HCT116 (cell line): ENCODE data around the gene SNAP47.
"Not testable (repeated sequence)": the region's sequence is repeated elsewhere in the genome, so short reads cannot be mapped to it uniquely, and the experiment has no call there.

Experiments
- CTCF ChIP-seq, 3 experiments: fragments of 200-600 bp in 1 of 3; sonication (generic) in 1 of 3; IDR thresholded peaks in 2 of 3; conservative IDR thresholded peaks in 1 of 3; 2 replicates each; pipeline ENCODE4 v1.5.1; 2012 to 2017; ENCODE audit warnings: low read depth in 2 of 3, low read length in 2 of 3, antibody characterized with exemption in 1 of 3, borderline replicate concordance in 1 of 3, control low read depth in 1 of 3, mild to moderate bottlenecking in 1 of 3, mixed read lengths in 1 of 3, mixed run types in 1 of 3, moderate library complexity in 1 of 3; ENCODE audit not compliant: insufficient read depth in 1 of 3
- EGR1 ChIP-seq: IDR thresholded peaks from 2 replicates; pipeline ENCODE4 v1.6.1; 2012; ENCODE audit warnings: low read depth
- MAX ChIP-seq: IDR thresholded peaks from 2 replicates; pipeline ENCODE4 v1.6.1; 2012
- POLR2A ChIP-seq: IDR thresholded peaks from 2 replicates; pipeline ENCODE4 v1.7.0; 2011; ENCODE audit warnings: borderline replicate concordance; ENCODE audit not compliant: insufficient read depth, insufficient read length; ENCODE audit errors: extremely low read depth
- POLR2AphosphoS5 ChIP-seq: IDR thresholded peaks from 2 replicates; pipeline ENCODE4 v1.6.1; 2011; ENCODE audit warnings: mild to moderate bottlenecking, low read depth, low read length, moderate library complexity
- SRF ChIP-seq: IDR thresholded peaks from 2 replicates; pipeline ENCODE4 v1.6.1; 2012; ENCODE audit warnings: low read depth
- ZBTB33 ChIP-seq: IDR thresholded peaks from 2 replicates; pipeline ENCODE4 v1.6.1; 2011; ENCODE audit warnings: mild to moderate bottlenecking, low read length, moderate library complexity; ENCODE audit not compliant: insufficient replicate concordance; ENCODE audit errors: extremely low read depth
- ZNF274 ChIP-seq: fragments of 200-500 bp; sonication (Bioruptor generic); IDR thresholded peaks from 2 replicates; pipeline ENCODE4 v1.6.1; 2014; ENCODE audit warnings: mild to moderate bottlenecking, low read depth, low read length, inconsistent platforms

- not testable (repeated sequence) for TF ChIP-seq CTCF (IDR thresholded peaks at IDR 0.05 in 2 of 3, conservative IDR thresholded peaks at IDR 0.05 in 1 of 3; ENCODE audit: borderline replicate concordance in 1 of 3, insufficient read depth in 1 of 3, low read depth in 2 of 3, low read length in 2 of 3); POLR2AphosphoS5; SRF; ZNF274; POLR2A; MAX; EGR1; ZBTB33
Observed at GRCh38 chr1:227710474-227710873, 24.8 kb upstream of the SNAP47 start.
